HPDE6-E6E7 (cell line): Measurements from ENCODE around the gene CERCAM.

Experiments
- DNase-seq: peaks from one replicate; pipeline ENCODE4 v3.0.0; 2011; ENCODE audit warnings: missing footprints; ENCODE audit errors: extremely low spot score

The CERCAM gene, protein sequence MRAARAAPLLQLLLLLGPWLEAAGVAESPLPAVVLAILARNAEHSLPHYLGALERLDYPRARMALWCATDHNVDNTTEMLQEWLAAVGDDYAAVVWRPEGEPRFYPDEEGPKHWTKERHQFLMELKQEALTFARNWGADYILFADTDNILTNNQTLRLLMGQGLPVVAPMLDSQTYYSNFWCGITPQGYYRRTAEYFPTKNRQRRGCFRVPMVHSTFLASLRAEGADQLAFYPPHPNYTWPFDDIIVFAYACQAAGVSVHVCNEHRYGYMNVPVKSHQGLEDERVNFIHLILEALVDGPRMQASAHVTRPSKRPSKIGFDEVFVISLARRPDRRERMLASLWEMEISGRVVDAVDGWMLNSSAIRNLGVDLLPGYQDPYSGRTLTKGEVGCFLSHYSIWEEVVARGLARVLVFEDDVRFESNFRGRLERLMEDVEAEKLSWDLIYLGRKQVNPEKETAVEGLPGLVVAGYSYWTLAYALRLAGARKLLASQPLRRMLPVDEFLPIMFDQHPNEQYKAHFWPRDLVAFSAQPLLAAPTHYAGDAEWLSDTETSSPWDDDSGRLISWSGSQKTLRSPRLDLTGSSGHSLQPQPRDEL

GRCh38 chr9:128420651-128421481 is at the start of gene CERCAM:
CERCAM (plus strand) TSS chr9:128420857; CDS start chr9:128420878, 21 bp downstream.
- DNase-seq, result peak; percentile 48

DNA sequence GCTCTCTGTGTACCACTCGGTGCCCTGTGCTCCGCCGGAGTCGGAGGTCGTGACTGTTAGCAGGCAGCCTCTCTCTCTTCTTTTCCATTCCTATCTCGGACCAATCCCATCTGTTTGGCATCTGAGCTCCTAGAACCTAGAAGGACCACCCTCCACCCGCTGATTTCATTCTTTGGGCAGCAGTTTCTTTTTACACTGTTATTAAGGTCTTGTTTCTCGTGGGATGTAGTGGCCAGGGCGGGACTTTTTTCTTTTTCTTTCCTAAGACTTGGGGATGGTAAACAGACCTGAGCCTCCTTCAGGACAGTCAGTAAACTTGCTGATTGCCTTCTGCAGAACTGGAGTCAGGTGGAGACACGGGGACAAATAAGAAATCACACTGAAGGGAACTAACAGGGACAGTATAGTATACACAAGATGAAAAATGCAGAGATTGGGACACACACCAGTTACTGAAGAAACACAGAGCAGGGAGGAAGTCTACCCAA is 49.0 kb upstream of the CERCAM start:
- DNase-seq, result no peak

DNA sequence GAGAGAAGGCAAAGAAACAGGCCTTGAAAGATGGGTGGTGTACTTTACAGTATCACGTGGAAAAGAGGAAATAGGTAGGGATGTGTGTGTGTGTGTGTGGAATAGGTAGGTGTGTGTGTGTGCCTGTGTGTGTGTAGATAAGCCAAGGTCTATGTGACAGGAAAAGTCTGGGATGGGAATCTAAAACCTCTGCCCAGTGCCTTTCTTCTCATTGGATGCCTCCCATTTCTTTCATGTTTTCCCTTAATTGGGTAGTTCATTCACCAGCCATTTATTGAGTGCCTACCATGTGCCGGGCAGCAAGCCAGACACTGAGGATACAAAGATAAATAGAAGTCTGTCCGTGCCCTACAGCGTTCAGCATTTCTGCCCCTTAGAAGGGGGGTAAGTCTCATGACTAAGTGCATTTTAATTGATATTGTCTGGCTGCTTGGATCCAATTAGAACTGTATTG is 48.4 kb upstream of the CERCAM start:
- no peak for DNase-seq

DNA sequence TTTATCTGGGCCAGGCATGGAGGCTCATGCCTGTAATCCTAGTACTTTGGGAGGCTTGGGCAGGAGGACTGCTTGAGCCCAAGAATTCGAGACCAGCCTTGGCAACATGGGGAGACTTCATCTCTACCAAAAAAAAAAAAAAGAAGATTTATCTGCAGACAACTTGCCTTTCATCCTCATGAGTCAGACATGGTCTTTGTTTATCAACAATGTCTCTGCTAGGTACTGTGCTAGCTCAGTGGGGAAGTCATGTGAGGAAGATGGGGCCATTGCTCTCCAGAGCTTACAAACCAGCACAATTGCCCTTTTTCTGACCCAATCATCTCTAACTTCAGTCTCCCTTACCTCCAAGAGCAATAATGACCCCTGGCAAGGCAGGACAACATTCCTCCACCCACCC is 47.9 kb upstream of the CERCAM start:
- no peak for DNase-seq

DNA sequence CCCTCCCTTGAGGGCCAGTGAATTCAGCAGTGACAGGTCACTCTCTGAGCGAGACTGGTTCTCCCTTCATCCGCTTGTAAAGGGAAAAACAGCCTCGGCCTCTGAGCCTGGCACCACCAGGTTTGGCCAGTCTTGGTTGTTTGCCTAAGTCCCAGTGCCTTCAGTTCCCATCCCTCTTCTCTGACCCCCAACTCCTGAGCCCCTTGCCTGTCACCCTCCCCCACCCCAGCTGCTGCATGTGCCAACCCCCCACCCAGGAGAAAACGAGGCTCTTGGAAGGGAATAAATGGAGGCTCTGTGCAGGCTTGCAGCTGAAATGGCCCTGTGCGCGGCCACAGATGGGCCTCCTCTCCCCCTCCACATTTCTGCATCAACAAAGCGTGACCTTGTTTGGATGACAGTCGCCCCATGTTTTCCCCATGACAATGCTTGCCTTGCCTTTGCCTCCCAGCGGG is 46.4 kb upstream of the CERCAM start:
- no peak for DNase-seq

DNA sequence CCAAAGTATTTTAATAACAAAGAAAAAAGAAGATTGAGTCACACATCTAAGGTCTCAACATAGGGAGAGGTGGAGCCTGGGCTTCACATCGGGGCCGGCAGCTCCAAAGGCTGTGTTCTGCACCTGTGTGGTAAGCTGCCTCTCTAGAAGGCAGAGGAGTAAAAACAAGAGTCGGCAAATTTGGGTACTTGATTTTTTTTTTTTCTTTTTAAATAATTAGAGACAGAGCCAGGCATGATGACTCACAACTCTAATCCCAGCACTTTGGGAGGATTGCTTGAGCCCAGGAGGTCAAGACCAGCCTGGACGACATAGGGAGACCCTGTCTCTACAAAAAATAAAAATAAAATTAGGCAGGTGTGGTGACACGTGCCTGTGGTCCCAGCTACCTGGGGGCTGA is 44.8 kb upstream of the CERCAM start:
- DNase-seq, result no peak

GRCh38 chr9:128382261-128382660 is 38.4 kb upstream of the CERCAM start:
- no peak for DNase-seq

DNA sequence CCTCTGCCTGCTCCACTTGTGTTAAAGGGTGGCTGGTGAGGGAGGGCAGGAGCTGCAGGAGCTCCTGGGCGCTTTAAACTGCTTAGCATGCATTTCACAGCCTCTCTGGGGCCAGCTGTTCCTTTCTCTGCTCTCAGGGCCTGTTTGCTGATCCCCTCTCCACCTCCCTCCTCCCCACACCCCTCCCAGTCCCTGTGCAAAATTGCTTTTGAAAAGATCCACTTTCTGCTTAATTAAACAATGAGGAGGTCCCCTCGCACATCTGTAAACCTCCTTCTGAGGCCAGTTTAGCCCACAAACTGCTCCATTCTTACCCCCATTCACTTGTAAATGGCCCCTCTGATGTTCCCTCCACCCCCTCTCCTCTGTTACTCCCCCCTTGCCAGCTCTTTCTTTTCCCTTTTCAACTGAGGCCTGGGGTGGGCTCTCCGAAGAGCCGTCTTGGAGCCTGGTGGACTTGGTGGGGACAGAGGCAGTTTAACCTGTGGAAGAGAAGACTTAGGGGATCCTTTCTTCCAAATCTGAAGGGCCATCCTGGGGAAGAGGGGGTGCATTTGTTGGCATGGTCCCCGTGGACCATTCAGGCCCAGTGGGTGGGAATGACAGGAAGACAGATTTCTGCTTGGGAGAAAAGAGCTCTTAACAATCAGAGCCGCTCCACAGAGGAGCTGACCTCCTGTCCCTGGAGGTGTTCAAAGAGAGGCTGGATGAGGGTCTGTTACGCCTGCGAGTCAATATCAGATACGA is 37.5 kb upstream of the CERCAM start:
- DNase-seq, result no peak

DNA sequence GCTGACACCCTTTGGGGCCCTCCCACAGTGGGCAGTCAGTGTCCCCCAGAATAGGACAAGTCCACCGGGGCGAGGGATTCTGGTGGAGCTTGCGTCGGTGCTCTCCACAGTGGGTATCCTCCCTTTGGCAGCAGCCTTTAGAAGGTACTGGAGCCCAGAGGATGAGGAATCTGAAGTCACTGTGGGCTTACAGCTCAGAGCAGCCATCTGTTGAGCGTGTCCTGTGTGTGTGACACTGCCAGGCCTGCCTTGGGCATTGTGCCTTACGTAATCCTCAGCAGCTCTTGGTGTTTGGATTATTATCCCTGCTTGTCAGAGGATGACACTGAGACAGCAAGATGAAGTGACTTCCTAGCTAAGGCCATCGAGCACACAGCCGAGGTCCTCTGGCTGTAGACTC is 36.9 kb upstream of the CERCAM start:
- no peak for DNase-seq

- DNase-seq, result no peak
Measured at GRCh38 chr9:128384801-128385495, 35.7 kb upstream of the CERCAM start.

GRCh38 chr9:128385496-128386460 is 34.9 kb upstream of the CERCAM start:
- DNase-seq, result no peak

DNA sequence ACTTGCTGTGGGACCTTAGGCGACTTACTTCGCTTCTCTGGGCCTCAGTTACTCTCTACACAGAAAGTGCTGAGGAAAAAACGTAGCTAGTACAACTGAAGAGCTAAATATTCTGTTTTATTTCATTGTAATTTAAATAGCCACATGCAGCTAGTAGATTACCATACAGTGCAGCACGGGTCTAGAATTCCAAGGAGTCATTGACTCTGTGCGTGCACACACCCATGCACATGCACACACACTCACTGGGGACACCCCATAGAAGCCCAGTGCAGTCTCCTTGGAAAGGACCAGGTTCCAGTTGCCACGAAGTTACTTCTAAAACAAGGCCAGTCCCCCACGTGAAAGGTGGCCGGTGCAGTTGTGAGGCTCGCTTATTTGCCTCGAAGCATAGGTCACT is 32.5 kb upstream of the CERCAM start:
- no peak for DNase-seq

GRCh38 chr9:128389395-128390149 is 31.1 kb upstream of the CERCAM start:
- DNase-seq, result no peak

GRCh38 chr9:128390150-128390812 is 30.4 kb upstream of the CERCAM start:
- no peak for DNase-seq

DNA sequence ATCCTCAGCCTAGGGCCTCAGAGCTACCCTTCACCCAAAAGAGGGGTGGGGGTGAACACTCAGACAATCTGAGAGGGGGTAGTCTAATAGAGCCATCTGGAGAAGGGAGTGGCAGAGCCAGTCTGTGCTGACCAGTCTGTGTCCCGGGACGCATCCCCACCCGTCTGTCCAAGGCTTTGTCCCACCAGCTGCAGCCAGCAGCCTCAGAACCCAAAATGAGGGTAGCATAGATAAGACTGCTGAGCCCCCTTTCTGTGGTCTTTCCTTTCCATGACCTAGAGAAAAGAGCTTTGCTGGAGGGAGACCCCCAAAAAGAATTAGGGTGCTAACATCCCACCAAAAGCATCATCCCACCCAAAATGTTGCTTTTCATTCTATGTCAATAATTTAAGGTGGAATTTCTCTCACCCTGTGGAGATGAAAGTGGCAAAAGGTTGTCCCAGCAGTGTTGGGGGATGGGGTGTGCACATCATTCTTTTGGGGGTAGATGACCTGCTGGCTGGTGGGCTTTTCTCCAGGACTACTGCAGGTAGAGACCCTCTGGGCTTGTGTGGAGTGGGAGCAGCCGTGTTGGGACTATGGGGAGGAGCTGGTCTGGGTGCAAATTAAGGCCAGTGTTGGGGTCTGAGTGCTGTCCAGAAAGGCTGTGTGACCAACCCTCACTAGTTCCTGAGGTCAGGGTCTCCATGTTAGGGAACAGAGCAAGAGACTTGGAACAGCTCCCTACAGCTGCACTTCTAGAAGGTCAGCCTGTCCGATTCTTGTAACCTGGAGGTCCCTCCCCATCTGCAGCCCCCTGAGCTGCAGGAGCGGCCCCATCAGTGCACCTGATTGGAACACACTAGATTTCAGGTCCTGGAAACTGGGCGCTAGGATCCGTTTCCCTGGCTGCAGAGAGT is 29.6 kb upstream of the CERCAM start:
- DNase-seq, result no peak

GRCh38 chr9:128391956-128392301 is 28.7 kb upstream of the CERCAM start:
- no peak for DNase-seq
